Body of pancreas (tissue), 4 donors: ENCODE data around the gene TENM3.

Experiments
- CTCF ChIP-seq, 7 experiments: fragments of 450-650 bp in 4 of 7; fragments of 200-600 bp in 3 of 7; sonication (generic) in 3 of 7; IDR thresholded peaks; one replicate each; pipeline ENCODE4 v1.5.1; 2016 to 2019; ENCODE audit warnings: antibody characterized with exemption in 7 of 7
- POLR2A ChIP-seq, 3 donors: fragments of 450-650 bp; IDR thresholded peaks; one replicate each; pipeline ENCODE4 v1.6.1; 2016; ENCODE audit warnings: antibody characterized with exemption in 3 of 3, mild to moderate bottlenecking in 2 of 3

GRCh38 chr4:182400790-182401189 is 157.6 kb downstream of the TENM3 start:
- TF ChIP-seq CTCF (IDR thresholded peaks at IDR 0.05) (no peak), POLR2A (IDR thresholded peaks at IDR 0.05) (no peak)
